GM19467 (cell line): ENCODE results near the gene SF3B2.

ENCODE experiments used
- ATAC-seq: cut with Tn5 transposase; IDR thresholded peaks from one replicate; pipeline ENCODE4 v1.9.1; 2021; ENCODE audit warnings: mild to moderate bottlenecking, moderate library complexity; ENCODE audit not compliant: unreplicated experiment

The SF3B2 gene

GRCh38 chr11:66048547-66049323 lies 3.4 kb upstream of the SF3B2 start, which contains the start of gene GAL3ST3:
Gene GAL3ST3 (minus strand): TSS chr11:66049161. CDS start chr11:66045415, 3,746 bp downstream.
- no peak for ATAC-seq

GRCh38 chr11:66050581-66051231 lies 1.5 kb upstream of the SF3B2 start:
- no peak for ATAC-seq

- no peak for ATAC-seq
Measured at GRCh38 chr11:66051371-66051765, 796 bp upstream of the SF3B2 start.

GRCh38 chr11:66052664-66052982 lies 459 bp downstream of the SF3B2 start:
- ATAC-seq = no peak

- ATAC-seq = no peak
Measured at GRCh38 chr11:66055021-66055420, 2.9 kb downstream of the SF3B2 start.

GRCh38 chr11:66056501-66056900 lies 4.3 kb downstream of the SF3B2 start:
- ATAC-seq = no peak

DNA sequence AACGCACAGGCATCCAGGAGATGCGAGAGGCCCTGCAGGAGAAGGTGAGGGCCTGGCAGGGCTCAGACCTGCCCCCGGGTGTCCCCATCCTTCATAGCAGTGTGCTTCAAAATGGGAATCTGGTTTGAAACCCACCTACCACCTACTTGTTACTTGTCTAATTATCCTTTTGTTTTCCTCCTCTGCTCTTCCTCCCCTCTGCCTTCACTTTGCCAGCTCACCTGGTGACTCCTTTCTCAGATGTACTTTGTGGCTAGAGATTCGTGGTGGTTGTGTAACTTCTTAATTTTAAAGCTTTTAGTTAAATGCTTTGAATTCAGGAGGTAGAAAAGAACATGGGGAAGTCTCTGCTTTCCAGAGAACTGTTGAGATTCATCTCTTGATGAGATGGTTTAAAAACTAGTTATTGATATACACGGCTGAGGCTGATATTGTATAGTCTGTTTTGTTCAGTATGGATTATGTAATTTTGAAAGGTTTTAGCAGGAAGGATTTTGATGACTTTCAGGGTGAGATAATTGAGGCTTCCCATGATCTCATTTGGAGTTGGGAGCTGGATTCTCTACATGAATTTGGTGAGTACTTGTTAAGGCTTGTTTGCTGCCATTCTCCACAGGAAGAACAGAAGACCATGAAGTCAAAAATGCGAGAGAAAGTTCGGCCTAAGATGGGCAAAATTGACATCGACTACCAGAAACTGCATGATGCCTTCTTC lies 8.0 kb downstream of the SF3B2 start:
- no peak for ATAC-seq

- ATAC-seq = no peak
Measured at GRCh38 chr11:66061268-66061667, 9.1 kb downstream of the SF3B2 start.

GRCh38 chr11:66062408-66062807 lies 10.2 kb downstream of the SF3B2 start:
- ATAC-seq = no peak

- ATAC-seq = no peak
Measured at GRCh38 chr11:66063900-66064299, 11.7 kb downstream of the SF3B2 start.

DNA sequence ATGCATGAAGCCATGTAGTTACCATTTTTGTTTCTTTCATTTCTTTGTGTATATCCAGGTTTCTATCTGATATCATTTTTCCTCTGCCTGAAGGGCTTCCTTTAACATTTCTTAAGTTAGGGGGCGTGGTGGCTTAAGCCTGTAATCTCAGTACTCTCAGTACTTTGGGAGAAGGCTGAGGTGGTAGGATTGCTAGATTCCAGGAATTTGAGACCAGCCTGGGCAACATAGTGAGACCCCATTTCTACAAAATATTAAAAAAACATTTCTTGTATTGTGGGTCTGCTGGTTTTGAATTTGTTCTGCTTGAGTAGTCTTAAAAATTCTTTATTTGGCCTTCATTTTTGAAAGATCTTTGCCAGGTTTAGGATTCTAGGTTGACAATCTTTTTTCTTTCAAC lies 12.4 kb downstream of the SF3B2 start:
- ATAC-seq = no peak

DNA sequence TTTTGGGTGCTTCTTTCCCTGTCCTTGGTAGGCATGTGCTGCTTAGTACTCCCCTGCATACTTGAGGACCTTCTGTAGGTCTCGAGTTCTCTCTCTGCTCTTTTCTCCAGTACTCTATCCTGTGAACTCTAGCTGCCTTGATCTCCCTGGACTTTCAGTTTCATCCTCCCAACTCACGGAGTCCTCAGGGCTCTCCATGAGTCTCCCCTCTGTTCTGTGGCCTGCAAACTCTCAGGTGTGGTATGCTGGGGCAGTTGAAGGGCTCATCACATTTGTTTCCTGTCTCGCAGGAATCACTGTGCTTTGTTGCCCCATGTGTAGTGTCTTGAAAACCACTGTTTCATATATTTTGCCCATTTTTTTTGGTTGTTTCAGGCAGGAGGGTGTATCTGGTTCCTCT lies 14.6 kb downstream of the SF3B2 start:
- ATAC-seq = no peak

GRCh38 chr11:66067640-66068039 lies 15.5 kb downstream of the SF3B2 start:
- no peak for ATAC-seq

DNA sequence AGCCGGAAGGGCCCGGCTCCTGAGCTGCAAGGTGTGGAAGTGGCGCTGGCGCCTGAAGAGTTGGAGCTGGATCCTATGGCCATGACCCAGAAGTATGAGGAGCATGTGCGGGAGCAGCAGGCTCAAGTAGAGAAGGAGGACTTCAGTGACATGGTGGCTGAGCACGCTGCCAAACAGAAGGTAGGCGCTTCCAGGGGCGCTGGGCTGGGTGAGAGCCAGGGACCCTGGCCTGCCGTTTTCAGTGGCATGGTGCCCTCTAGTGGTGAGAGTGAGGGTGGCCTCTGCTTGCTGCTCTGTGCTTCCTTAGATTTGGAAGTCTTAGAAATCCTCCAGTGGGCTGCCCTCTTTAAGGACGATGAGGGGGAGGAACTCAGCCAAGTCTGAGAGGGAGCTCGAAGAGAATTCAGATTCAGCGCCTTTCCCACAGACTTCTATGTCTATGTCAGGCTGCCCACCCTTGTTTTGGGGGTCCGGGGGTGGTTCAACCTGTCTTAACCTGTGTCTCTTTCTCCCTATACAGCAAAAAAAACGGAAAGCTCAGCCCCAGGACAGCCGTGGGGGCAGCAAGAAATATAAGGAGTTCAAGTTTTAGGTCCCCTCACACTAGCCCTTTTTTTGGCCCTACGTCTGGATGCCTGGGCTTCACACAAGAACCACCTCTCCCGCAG lies 16.1 kb downstream of the SF3B2 start:
- no peak for ATAC-seq

DNA sequence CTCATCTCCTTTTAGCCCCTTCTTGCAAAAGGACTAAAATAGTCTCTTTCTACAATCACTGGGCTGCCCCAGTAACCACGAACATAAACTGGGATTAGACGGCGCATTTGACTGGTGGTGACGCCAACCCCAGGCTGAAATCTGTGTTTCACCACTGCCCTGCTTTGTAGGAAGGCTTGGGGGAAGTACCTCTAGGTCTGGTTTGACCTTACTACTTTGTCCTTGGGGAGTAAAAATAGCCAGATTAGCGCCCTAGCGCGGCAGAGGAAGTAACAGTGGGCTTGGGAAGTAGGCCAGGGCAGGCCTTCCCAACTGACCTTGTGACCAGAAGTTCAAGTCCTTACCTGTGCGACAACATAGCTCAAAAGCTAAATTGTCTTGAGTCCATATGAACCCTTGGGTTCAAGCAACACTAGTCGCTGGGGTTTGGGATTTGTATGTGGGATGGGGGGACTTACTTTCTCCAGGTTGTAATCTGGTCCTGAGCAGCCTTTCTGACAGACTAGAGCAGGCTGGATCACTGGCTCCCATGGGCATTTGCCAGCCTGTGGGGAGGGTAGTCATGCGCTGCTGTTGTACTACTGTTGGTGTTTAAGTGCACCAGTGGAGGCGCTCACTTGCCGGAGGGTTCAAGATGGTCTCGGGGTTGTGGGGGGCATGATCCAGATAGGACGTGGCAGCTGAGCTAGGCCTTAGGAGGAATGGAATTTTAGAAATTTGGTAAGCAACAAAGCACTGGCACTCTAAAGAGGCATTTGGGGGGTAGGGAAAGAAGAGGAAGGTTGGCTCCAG lies 17.0 kb downstream of the SF3B2 start:
- ATAC-seq = no peak

DNA sequence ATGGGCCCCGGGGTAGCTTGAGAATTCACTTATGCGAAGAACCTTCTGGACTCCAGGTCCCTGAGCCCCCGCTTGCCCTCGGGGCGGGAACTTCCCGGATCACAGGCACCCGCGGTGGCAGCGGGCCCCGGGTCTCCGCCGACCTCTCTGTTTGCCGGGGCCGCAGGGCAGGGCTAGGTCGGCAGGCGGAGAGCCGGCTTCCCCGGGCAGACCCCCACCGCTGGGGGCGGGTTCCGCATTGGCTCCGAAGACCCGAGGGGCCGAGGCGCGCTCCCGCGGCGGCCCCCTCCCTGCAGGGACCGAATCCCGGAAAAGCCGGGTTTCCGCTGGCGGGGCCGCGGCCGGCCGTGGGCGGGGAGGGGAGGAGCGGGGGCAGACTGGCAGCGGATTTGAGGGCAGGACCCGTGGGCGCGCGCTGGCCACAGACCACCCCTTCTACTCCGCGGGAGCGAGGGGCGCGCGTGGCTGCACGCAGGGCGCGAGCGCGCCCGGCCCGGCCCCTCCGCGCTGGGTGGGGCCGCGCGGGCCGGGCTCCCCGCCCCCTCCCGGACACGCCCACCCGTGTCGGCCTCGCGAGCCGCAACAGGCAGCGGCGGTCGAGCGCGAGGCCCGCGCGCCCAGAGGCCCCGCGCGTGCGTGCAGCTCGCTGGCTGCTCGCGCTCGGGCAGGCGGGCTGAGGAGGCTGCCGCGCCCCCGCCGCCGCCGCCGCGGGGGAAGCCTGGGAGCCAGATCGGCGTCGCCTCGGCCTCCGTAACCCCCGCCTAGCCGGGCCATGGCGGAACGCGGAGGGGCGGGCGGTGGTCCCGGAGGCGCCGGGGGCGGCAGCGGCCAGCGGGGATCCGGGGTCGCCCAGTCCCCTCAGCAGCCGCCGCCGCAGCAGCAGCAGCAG lies 17.8 kb downstream of the SF3B2 start, which contains the start of gene PACS1:
TSS of gene PACS1 (plus strand) at position 558 of the 889 bp plus-strand sequence. CDS start at position 773, 215 bp downstream.
- ATAC-seq = peak; percentile 34

GRCh38 chr11:66070604-66071380 lies 18.6 kb downstream of the SF3B2 start:
- ATAC-seq = peak; percentile 10

- no peak for ATAC-seq
Measured at GRCh38 chr11:66071381-66071801, 19.2 kb downstream of the SF3B2 start.

DNA sequence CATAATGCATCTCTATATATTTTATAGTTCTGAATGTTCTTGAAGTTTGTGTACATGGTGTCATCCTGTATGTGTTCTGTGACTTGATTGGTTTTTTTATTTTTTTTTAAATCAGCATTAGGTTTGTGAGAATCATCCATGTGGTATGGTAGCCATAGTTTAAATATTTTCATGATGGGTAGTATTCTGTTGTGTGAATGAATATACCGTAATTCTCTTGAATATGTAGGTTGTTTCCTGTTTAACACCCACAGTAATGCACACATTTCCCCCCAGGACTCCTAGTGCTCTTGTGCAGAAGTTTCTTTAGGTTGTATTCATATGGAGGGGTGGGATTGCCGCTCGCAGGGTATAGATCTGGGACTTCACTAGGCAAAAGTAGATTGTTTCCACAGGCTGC lies 19.9 kb downstream of the SF3B2 start:
- ATAC-seq = no peak
